ENCODE data around the gene RRAD. TPM values are rescaled to one million over a fixed set of nuclear protein-coding genes. Genes with fewer than 3 reads are reported as not detected.
A peak's percentile ranks its signal among the peaks of the same experiment; 100 is the strongest.

RRAD gene
- total RNA-seq, 1 donor = 4.3 TPM

DNA sequence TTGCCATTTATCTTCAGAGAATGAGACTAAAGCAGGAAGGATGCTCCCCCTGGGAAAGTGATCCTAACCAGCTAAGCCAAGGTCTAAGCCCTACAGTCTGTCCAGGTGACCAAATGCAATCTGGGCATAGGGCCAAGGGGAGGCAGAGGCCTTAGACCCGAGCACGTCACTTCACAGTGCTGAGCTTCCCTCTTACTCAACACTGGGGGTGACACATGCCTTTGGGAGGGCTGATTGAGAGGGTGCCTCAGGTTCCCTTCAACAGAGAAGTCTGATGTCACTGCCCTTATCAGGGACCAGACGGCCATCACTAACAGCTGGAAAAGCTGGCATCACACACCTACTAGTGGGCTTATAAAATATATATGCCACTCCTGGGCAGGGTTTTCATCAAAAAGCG, 4.9 kb upstream of the RRAD start:
- DNase-seq (ENCODE audit: insufficient read length, low spot score, missing footprints) = peak; percentile 47
- no peak overlapping the region for H2AFZ ChIP-seq (ENCODE audit: low read length)
- peaks cover 24% of the 10 kb centered on the region for H3K79me2 ChIP-seq (ENCODE audit: insufficient read depth, low read length)
- TF ChIP-seq, protein P1, sequence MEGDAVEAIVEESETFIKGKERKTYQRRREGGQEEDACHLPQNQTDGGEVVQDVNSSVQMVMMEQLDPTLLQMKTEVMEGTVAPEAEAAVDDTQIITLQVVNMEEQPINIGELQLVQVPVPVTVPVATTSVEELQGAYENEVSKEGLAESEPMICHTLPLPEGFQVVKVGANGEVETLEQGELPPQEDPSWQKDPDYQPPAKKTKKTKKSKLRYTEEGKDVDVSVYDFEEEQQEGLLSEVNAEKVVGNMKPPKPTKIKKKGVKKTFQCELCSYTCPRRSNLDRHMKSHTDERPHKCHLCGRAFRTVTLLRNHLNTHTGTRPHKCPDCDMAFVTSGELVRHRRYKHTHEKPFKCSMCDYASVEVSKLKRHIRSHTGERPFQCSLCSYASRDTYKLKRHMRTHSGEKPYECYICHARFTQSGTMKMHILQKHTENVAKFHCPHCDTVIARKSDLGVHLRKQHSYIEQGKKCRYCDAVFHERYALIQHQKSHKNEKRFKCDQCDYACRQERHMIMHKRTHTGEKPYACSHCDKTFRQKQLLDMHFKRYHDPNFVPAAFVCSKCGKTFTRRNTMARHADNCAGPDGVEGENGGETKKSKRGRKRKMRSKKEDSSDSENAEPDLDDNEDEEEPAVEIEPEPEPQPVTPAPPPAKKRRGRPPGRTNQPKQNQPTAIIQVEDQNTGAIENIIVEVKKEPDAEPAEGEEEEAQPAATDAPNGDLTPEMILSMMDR (IDR thresholded peaks at IDR 0.05; ENCODE audit: extremely low read depth, low read depth, low read length) = no peak
- no peak overlapping the region for H3K4me3 ChIP-seq (ENCODE audit: insufficient read depth, low read length)
- H3K36me3 ChIP-seq (ENCODE audit: insufficient read depth, low read length) = peaks cover 5% of the 10 kb centered on the region
- peaks cover 10% of the 10 kb centered on the region for H4K20me1 ChIP-seq (ENCODE audit: insufficient read depth, low read length)
- no peaks in the 10 kb centered on the region for H3K9me3 ChIP-seq (ENCODE audit: low read depth, low read length)
- H3K27ac ChIP-seq (ENCODE audit: low read depth, low read length) = no peak overlapping the region
- H3K4me2 ChIP-seq (ENCODE audit: insufficient read depth, low read length) = no peak overlapping the region
- H3K4me1 ChIP-seq (ENCODE audit: insufficient read depth, low read length) = peaks cover 38% of the 10 kb centered on the region
- H3K27me3 ChIP-seq (ENCODE audit: insufficient read depth, low read length) = peaks cover 5% of the 10 kb centered on the region

GRCh38 chr16:66928702-66929388, 3.5 kb upstream of the RRAD start:
- Histone ChIP-seq H3K4me3 (ENCODE audit: insufficient read depth, low read length) (no peak overlapping the region), H3K4me1 (ENCODE audit: insufficient read depth, low read length) (peaks cover 42% of the 10 kb centered on the region), H3K27ac (ENCODE audit: low read depth, low read length) (peak overlapping the region; percentile 87), H3K79me2 (ENCODE audit: insufficient read depth, low read length) (peaks cover 12% of the 10 kb centered on the region), H3K27me3 (ENCODE audit: insufficient read depth, low read length) (peaks cover 17% of the 10 kb centered on the region), H4K20me1 (ENCODE audit: insufficient read depth, low read length) (peaks cover 10% of the 10 kb centered on the region), H3K9me3 (ENCODE audit: low read depth, low read length) (no peaks in the 10 kb centered on the region), H3K36me3 (ENCODE audit: insufficient read depth, low read length) (peaks cover 5% of the 10 kb centered on the region), H3K4me2 (ENCODE audit: insufficient read depth, low read length) (no peak overlapping the region), H2AFZ (ENCODE audit: low read length) (no peak overlapping the region)
- TF ChIP-seq, protein P1 (IDR thresholded peaks at IDR 0.05; ENCODE audit: extremely low read depth, low read depth, low read length) = peak; percentile 61
- peak; percentile 87 for DNase-seq (ENCODE audit: insufficient read length, low spot score, missing footprints)

- H3K4me3 ChIP-seq (ENCODE audit: insufficient read depth, low read length) = no peak overlapping the region
- peaks cover 4% of the 10 kb centered on the region for H3K79me2 ChIP-seq (ENCODE audit: insufficient read depth, low read length)
- no peak overlapping the region for H2AFZ ChIP-seq (ENCODE audit: low read length)
- no peak overlapping the region for H3K4me2 ChIP-seq (ENCODE audit: insufficient read depth, low read length)
- DNase-seq (ENCODE audit: insufficient read length, low spot score, missing footprints) = peak; percentile 86
- H3K4me1 ChIP-seq (ENCODE audit: insufficient read depth, low read length) = peaks cover 43% of the 10 kb centered on the region
- peak overlapping the region; percentile 87 for H3K27ac ChIP-seq (ENCODE audit: low read depth, low read length)
- H3K9me3 ChIP-seq (ENCODE audit: low read depth, low read length) = no peaks in the 10 kb centered on the region
- H3K36me3 ChIP-seq (ENCODE audit: insufficient read depth, low read length) = peaks cover 5% of the 10 kb centered on the region
- H3K27me3 ChIP-seq (ENCODE audit: insufficient read depth, low read length) = peaks cover 22% of the 10 kb centered on the region
- TF ChIP-seq, protein P1 (IDR thresholded peaks at IDR 0.05; ENCODE audit: extremely low read depth, low read depth, low read length) = no peak
- H4K20me1 ChIP-seq (ENCODE audit: insufficient read depth, low read length) = peaks cover 5% of the 10 kb centered on the region
These were observed 2.7 kb upstream of the RRAD start for GRCh38 chr16:66927918-66928649.

DNA sequence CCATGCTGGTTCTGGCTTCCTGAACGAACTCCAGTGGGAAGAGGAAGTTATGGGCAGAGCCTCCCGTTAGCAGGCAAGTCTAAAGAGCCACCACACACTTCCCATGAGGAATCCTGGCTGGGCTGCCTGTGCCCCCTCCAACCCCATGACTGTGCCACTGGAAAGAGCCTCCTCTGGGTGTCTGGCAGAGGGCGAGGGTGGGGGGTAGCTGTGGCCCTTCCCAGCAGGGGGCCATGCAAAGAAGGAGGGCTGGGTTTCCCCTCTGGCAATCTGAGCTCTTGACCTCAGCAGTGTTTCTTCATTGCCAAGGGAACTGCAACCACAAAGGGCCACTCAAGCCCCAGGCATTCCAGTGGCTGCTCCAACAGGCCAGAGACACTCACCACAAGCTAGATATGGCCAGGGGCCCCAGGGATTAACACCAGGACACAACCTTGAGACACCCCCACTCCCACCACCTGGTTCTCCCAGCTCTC, 1.7 kb upstream of the RRAD start:
- H4K20me1 ChIP-seq (ENCODE audit: insufficient read depth, low read length) = no peaks in the 10 kb centered on the region
- no peak overlapping the region for H3K4me3 ChIP-seq (ENCODE audit: insufficient read depth, low read length)
- DNase-seq (ENCODE audit: insufficient read length, low spot score, missing footprints) = peak; percentile 98
- H3K4me1 ChIP-seq (ENCODE audit: insufficient read depth, low read length) = peaks cover 47% of the 10 kb centered on the region
- TF ChIP-seq, protein P1 (IDR thresholded peaks at IDR 0.05; ENCODE audit: extremely low read depth, low read depth, low read length) = no peak
- H3K36me3 ChIP-seq (ENCODE audit: insufficient read depth, low read length) = no peaks in the 10 kb centered on the region
- peak overlapping the region; percentile 33 for H2AFZ ChIP-seq (ENCODE audit: low read length)
- no peaks in the 10 kb centered on the region for H3K79me2 ChIP-seq (ENCODE audit: insufficient read depth, low read length)
- peak overlapping the region; percentile 49 for H3K4me2 ChIP-seq (ENCODE audit: insufficient read depth, low read length)
- peaks cover 22% of the 10 kb centered on the region for H3K27me3 ChIP-seq (ENCODE audit: insufficient read depth, low read length)
- peak overlapping the region; percentile 87 for H3K27ac ChIP-seq (ENCODE audit: low read depth, low read length)
- H3K9me3 ChIP-seq (ENCODE audit: low read depth, low read length) = no peaks in the 10 kb centered on the region

All from osteoblast (primary cell).